HepG2 (cell line): ENCODE results near the gene RUNDC1. TPM values are rescaled to one million over a fixed set of nuclear protein-coding genes. Genes with fewer than 3 reads are reported as not detected.

Source experiments
- ATRX ChIP-seq: sonication (generic); formaldehyde crosslinking; IDR thresholded peaks from 2 replicates; pipeline ENCODE4 v1.4.0; 2020; ENCODE audit warnings: missing genetic modification reagents, borderline replicate concordance
- CREBL2 ChIP-seq: sonication (generic); formaldehyde crosslinking; IDR thresholded peaks from 2 replicates; pipeline ENCODE4 v1.8.1; 2023; ENCODE audit warnings: missing genetic modification reagents, mild to moderate bottlenecking, borderline replicate concordance
- FOSL2 ChIP-seq: sonication (generic); formaldehyde crosslinking; IDR thresholded peaks from 2 replicates; pipeline ENCODE4 v1.4.0; 2020; ENCODE audit warnings: missing genetic modification reagents
- HNF4A ChIP-seq: sonication (generic); formaldehyde crosslinking; IDR thresholded peaks from 2 replicates; pipeline ENCODE4 v1.4.0; 2020; ENCODE audit warnings: missing genetic modification reagents
- HOXA3 ChIP-seq: sonication (generic); formaldehyde crosslinking; IDR thresholded peaks from 2 replicates; pipeline ENCODE4 v1.5.0; 2020; ENCODE audit warnings: missing genetic modification reagents
- IRF9 ChIP-seq: sonication (generic); formaldehyde crosslinking; IDR thresholded peaks from 2 replicates; pipeline ENCODE4 v1.8.0; 2022; ENCODE audit warnings: missing genetic modification reagents, mild to moderate bottlenecking, borderline replicate concordance
- MAFG ChIP-seq: sonication (generic); formaldehyde crosslinking; IDR thresholded peaks from 2 replicates; pipeline ENCODE4 v1.5.1; 2020; ENCODE audit warnings: mild to moderate bottlenecking, missing genetic modification reagents
- MTA1 ChIP-seq: sonication (generic); formaldehyde crosslinking; IDR thresholded peaks from 2 replicates; pipeline ENCODE4 v1.4.0; 2020; ENCODE audit warnings: missing genetic modification reagents, mild to moderate bottlenecking, borderline replicate concordance
- MTA3 ChIP-seq: sonication (generic); formaldehyde crosslinking; IDR thresholded peaks from 2 replicates; pipeline ENCODE4 v1.4.0; 2020; ENCODE audit warnings: missing genetic modification reagents
- SAFB2 ChIP-seq: sonication (generic); formaldehyde crosslinking; IDR thresholded peaks from 2 replicates; pipeline ENCODE4 v1.5.1; 2020; ENCODE audit warnings: missing genetic modification reagents, low read depth, mild to moderate bottlenecking, borderline replicate concordance
- YY1 ChIP-seq: IDR thresholded peaks from 2 replicates; pipeline ENCODE4 v1.6.1; 2011; ENCODE audit warnings: low read length, low read depth, moderate library complexity, mild to moderate bottlenecking; ENCODE audit not compliant: insufficient read depth, insufficient replicate concordance
- ZBTB20 ChIP-seq: sonication (generic); formaldehyde crosslinking; IDR thresholded peaks from 2 replicates; pipeline ENCODE4 v1.8.1; 2023; ENCODE audit warnings: missing genetic modification reagents, low read depth, mild to moderate bottlenecking, borderline replicate concordance
- ZNF550 ChIP-seq: sonication (generic); formaldehyde crosslinking; IDR thresholded peaks from 2 replicates; pipeline ENCODE4 v1.4.0; 2020; ENCODE audit warnings: mild to moderate bottlenecking, missing genetic modification reagents, borderline replicate concordance
- ZNF563 ChIP-seq: sonication (generic); formaldehyde crosslinking; IDR thresholded peaks from 2 replicates; pipeline ENCODE4 v1.8.0; 2022; ENCODE audit warnings: mild to moderate bottlenecking, moderate library complexity, missing genetic modification reagents
- ZNF598 ChIP-seq: sonication (generic); formaldehyde crosslinking; IDR thresholded peaks from 2 replicates; pipeline ENCODE4 v1.5.1; 2020; ENCODE audit warnings: mild to moderate bottlenecking, missing genetic modification reagents, borderline replicate concordance
- ZNF710 ChIP-seq: sonication (generic); formaldehyde crosslinking; IDR thresholded peaks from 2 replicates; pipeline ENCODE4 v1.5.0; 2020; ENCODE audit warnings: mild to moderate bottlenecking, missing genetic modification reagents, borderline replicate concordance
- ZNF850 ChIP-seq: sonication (generic); formaldehyde crosslinking; conservative IDR thresholded peaks from 2 replicates; pipeline ENCODE4 v1.9.0; 2021; ENCODE audit warnings: mild to moderate bottlenecking, missing genetic modification reagents
- polyA plus RNA-seq, 8 experiments: library from polyadenylated mRNA; depleted of rRNA in 3 of 8; stranded (reverse) in 7 of 8; unstranded in 1 of 8; fragments of >200 nt; fragmentation: Illumina TruSeq in 4 of 8; extraction: Trizol in 4 of 8; gene quantifications; 2 replicates each; pipeline versions ENCODE4 v1.2.1 to v1.2.3, GENCODE V29; 2011 to 2016; ENCODE audit warnings: low read depth in 4 of 8, missing spikeins in 1 of 8, mixed read lengths in 1 of 8; ENCODE audit not compliant: insufficient read depth in 1 of 8
- total RNA-seq, 5 experiments: library from RNA; depleted of rRNA; stranded (reverse); fragments of >200 nt; fragmentation: Illumina TruSeq; extraction: Trizol; gene quantifications; 2 replicates each; pipeline ENCODE4 v1.2.3, GENCODE V29; 2016; ENCODE audit warnings: low read depth in 1 of 5
- TF ChIP-seq, protein P1 (sequence below): sonication (generic); formaldehyde crosslinking; IDR thresholded peaks from 2 replicates; pipeline ENCODE4 v1.9.0; 2021; ENCODE audit warnings: missing genetic modification reagents, borderline replicate concordance
- TF ChIP-seq, protein P2 (sequence below): sonication (generic); formaldehyde crosslinking; IDR thresholded peaks from 2 replicates; pipeline ENCODE4 v1.4.0; 2020; ENCODE audit warnings: mild to moderate bottlenecking, low read depth, missing genetic modification reagents

Gene RUNDC1
- total and polyA plus RNA-seq, 2 of the 13 experiments (the other 11 are each of a cell fraction or from before 2014, with no cell fraction given): 10.3 to 11.4 TPM

GRCh38 chr17:43028221-43028861, 48.0 kb downstream of the RUNDC1 start (continued):
- TF ChIP-seq, protein P1, sequence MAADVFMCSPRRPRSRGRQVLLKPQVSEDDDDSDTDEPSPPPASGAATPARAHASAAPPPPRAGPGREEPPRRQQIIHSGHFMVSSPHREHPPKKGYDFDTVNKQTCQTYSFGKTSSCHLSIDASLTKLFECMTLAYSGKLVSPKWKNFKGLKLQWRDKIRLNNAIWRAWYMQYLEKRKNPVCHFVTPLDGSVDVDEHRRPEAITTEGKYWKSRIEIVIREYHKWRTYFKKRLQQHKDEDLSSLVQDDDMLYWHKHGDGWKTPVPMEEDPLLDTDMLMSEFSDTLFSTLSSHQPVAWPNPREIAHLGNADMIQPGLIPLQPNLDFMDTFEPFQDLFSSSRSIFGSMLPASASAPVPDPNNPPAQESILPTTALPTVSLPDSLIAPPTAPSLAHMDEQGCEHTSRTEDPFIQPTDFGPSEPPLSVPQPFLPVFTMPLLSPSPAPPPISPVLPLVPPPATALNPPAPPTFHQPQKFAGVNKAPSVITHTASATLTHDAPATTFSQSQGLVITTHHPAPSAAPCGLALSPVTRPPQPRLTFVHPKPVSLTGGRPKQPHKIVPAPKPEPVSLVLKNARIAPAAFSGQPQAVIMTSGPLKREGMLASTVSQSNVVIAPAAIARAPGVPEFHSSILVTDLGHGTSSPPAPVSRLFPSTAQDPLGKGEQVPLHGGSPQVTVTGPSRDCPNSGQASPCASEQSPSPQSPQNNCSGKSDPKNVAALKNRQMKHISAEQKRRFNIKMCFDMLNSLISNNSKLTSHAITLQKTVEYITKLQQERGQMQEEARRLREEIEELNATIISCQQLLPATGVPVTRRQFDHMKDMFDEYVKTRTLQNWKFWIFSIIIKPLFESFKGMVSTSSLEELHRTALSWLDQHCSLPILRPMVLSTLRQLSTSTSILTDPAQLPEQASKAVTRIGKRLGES (CRISPR knock-in tag): no peak
- TF ChIP-seq ZNF598 (CRISPR knock-in tag) (peak; percentile 30; the same call in 1 of the 2 replicates), ZNF850 (no peak), CREBL2 (no peak), MTA1 (CRISPR knock-in tag) (peak; percentile 63; the same call in 1 of the 2 replicates), ATRX (no peak), ZNF550 (CRISPR knock-in tag) (no peak), SAFB2 (CRISPR knock-in tag) (no peak), ZNF563 (peak; percentile 29; the same call in 1 of the 2 replicates), MAFG (CRISPR knock-in tag) (no peak), ZBTB20 (no peak), FOSL2 (CRISPR knock-in tag) (peak; percentile 74), HOXA3 (CRISPR knock-in tag) (peak; percentile 34; the same call in 1 of the 2 replicates), YY1 (no peak), IRF9 (CRISPR knock-in tag) (no peak), HNF4A (CRISPR knock-in tag) (no peak; the same call in 1 of the 2 replicates), ZNF710 (no peak), MTA3 (CRISPR knock-in tag) (no peak)
- TF ChIP-seq, protein P2, sequence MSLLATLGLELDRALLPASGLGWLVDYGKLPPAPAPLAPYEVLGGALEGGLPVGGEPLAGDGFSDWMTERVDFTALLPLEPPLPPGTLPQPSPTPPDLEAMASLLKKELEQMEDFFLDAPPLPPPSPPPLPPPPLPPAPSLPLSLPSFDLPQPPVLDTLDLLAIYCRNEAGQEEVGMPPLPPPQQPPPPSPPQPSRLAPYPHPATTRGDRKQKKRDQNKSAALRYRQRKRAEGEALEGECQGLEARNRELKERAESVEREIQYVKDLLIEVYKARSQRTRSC: no peak
